ENCODE data around the gene STPG2.

GRCh38 chr4:97665553-97665952 lies 477.7 kb downstream of the STPG2 start:
- TF ChIP-seq MAX (IDR thresholded peaks at IDR 0.05; ENCODE audit: low read depth, low read length): no peak
- TF ChIP-seq CTCF (IDR thresholded peaks at IDR 0.05; ENCODE audit: low read depth, low read length): no peak

Measured in NB4 (cell line).